Stimulated activated naive CD4-positive, alpha-beta T cell treated with Interleukin-2 at 50 U/mL for 16 hours (primary cell): ENCODE data around the gene SYTL3.
"Not testable (repeated sequence)": the region's sequence is repeated elsewhere in the genome, so short reads cannot be mapped to it uniquely, and the experiment has no call there.

Experiments
- DNase-seq: peaks from one replicate; lab custom pipeline; 2025; lab: John Stamatoyannopoulos, UW

SYTL3 gene

GRCh38 chr6:158773581-158774449 is 124.0 kb downstream of the SYTL3 start:
- no peak for DNase-seq

GRCh38 chr6:158774717-158775449 is 125.0 kb downstream of the SYTL3 start:
- no peak for DNase-seq

GRCh38 chr6:158775832-158776231 is 126.0 kb downstream of the SYTL3 start:
- no peak for DNase-seq

GRCh38 chr6:158776737-158777136 is 126.9 kb downstream of the SYTL3 start:
- no peak for DNase-seq

- no peak for DNase-seq
Measured at GRCh38 chr6:158777510-158777909, 127.7 kb downstream of the SYTL3 start.

- no peak for DNase-seq
Measured at GRCh38 chr6:158778005-158778527, 128.2 kb downstream of the SYTL3 start.

- DNase-seq: no peak
Measured at GRCh38 chr6:158780246-158780884, 130.5 kb downstream of the SYTL3 start.

- DNase-seq: no peak
Measured at GRCh38 chr6:158780988-158781691, 131.3 kb downstream of the SYTL3 start.

GRCh38 chr6:158781692-158782373 is 132.0 kb downstream of the SYTL3 start:
- DNase-seq: no peak

- DNase-seq: no peak
Measured at GRCh38 chr6:158782432-158783166, 132.7 kb downstream of the SYTL3 start.

- no peak for DNase-seq
Measured at GRCh38 chr6:158783167-158783450, 133.3 kb downstream of the SYTL3 start.

GRCh38 chr6:158783851-158784250 is 134.0 kb downstream of the SYTL3 start:
- no peak for DNase-seq

GRCh38 chr6:158784505-158784904 is 134.7 kb downstream of the SYTL3 start:
- no peak for DNase-seq

- DNase-seq: no peak
Measured at GRCh38 chr6:158785036-158785435, 135.2 kb downstream of the SYTL3 start.

- no peak for DNase-seq
Measured at GRCh38 chr6:158786645-158787304, 136.9 kb downstream of the SYTL3 start.

GRCh38 chr6:158787395-158787794 is 137.5 kb downstream of the SYTL3 start:
- no peak for DNase-seq

GRCh38 chr6:158789115-158789917 is 139.5 kb downstream of the SYTL3 start:
- DNase-seq: peak; percentile 26

GRCh38 chr6:158791274-158791855 is 141.5 kb downstream of the SYTL3 start:
- DNase-seq: no peak

- DNase-seq: not testable (repeated sequence)
Measured at GRCh38 chr6:158792505-158792904, 142.7 kb downstream of the SYTL3 start.
